Gastroesophageal sphincter (tissue), 4 donors: ENCODE measurements around the gene GPATCH8. TPM values are rescaled to one million over a fixed set of nuclear protein-coding genes. Genes with fewer than 3 reads are reported as not detected.
A peak's percentile ranks its signal among the peaks of the same experiment; 100 is the strongest.

ENCODE experiments used
- ATAC-seq: fragments of 150-250 bp; one replicate; pipeline ENCODE4 v1.9.1; 2016; ENCODE audit warnings: mild to moderate bottlenecking, moderate library complexity
- H3K27ac ChIP-seq, 4 donors: fragments of 200-600 bp; sonication (generic) in 3 of 4; 1 replicate in 3 of 4; 2 replicates in 1 of 4; pipeline ENCODE4 v1.5.1; 2016 to 2019
- H3K27me3 ChIP-seq: fragments of 200-600 bp; sonication (generic); one replicate; pipeline ENCODE4 v1.5.1; 2019
- H3K36me3 ChIP-seq, 2 donors: fragments of 200-600 bp; sonication (generic); one replicate each; pipeline ENCODE4 v1.5.1; 2019; ENCODE audit warnings: control low read depth in 1 of 2
- H3K4me1 ChIP-seq, 3 donors: fragments of 200-600 bp; sonication (generic); 1 replicate in 2 of 3; 2 replicates in 1 of 3; pipeline ENCODE4 v1.5.1; 2016 to 2019; ENCODE audit warnings: control low read depth in 2 of 3
- H3K4me3 ChIP-seq, 2 donors: fragments of 200-600 bp; sonication (generic); one replicate each; pipeline ENCODE4 v1.5.1; 2019; ENCODE audit warnings: mild to moderate bottlenecking in 1 of 2, moderate library complexity in 1 of 2
- H3K9me3 ChIP-seq, 3 donors: fragments of 200-600 bp; sonication (generic); one replicate each; pipeline ENCODE4 v1.5.1; 2017 to 2019; ENCODE audit warnings: control low read depth in 2 of 3
- CTCF ChIP-seq, 4 experiments: fragments of 200-600 bp in 2 of 4; fragments of 450-650 bp in 2 of 4; sonication (generic) in 1 of 4; IDR thresholded peaks; one replicate each; pipeline ENCODE4 v1.5.1; 2017 to 2019; ENCODE audit warnings: antibody characterized with exemption in 4 of 4, mild to moderate bottlenecking in 2 of 4, moderate library complexity in 2 of 4
- EP300 ChIP-seq: sonication (generic); formaldehyde crosslinking; IDR thresholded peaks from one replicate; pipeline ENCODE4 v1.6.1; 2017; ENCODE audit warnings: antibody characterized with exemption, mild to moderate bottlenecking
- POLR2A ChIP-seq, 2 donors: fragments of 450-650 bp; IDR thresholded peaks; one replicate each; pipeline ENCODE4 v1.6.1; 2017; ENCODE audit warnings: antibody characterized with exemption in 2 of 2, mild to moderate bottlenecking in 2 of 2, moderate library complexity in 1 of 2
- POLR2AphosphoS5 ChIP-seq: sonication (generic); formaldehyde crosslinking; IDR thresholded peaks from one replicate; pipeline ENCODE4 v1.6.1; 2017; ENCODE audit warnings: antibody characterized with exemption
- WGBS, 2 donors: methylation state at CpG; one replicate each; pipeline ENCODE4 v1.1.5; 2018; ENCODE audit warnings: low coverage in 1 of 2; 5-methylcytosine and 5-hydroxymethylcytosine counted together
- total RNA-seq, 4 donors: library from RNA; depleted of rRNA; stranded (reverse); fragments of >200 nt; gene quantifications; one replicate each; pipeline ENCODE4 v1.1.0, GENCODE V29; 2016

GPATCH8 gene
- total RNA-seq = 10 to 100 TPM; 21.8 to 54.6 (median 33.9) TPM

GRCh38 chr17:44503147-44504029, at the start of gene GPATCH8:
TSS of gene GPATCH8 (minus strand) at chr17:44503406. CDS start at chr17:44503370, 36 bp downstream.
- Histone ChIP-seq H3K27ac (peak within 1 kb of the TSS; percentile 64 to 93 (median 86)), H3K9me3 (no peaks in the 10 kb centered on the region), H3K4me3 (peak within 1 kb of the TSS; percentile 60 to 65), H3K4me1 (peaks cover 8 to 48% (median 23%) of the 10 kb centered on the region in 3 donors), H3K27me3 (no peaks in the 10 kb centered on the region), H3K36me3 (no peaks in the 10 kb centered on the region)
- TF ChIP-seq POLR2AphosphoS5 = peak; percentile 63
- TF ChIP-seq POLR2A (IDR thresholded peaks at IDR 0.05) = peak; percentile 62 to 77
- no peak for TF ChIP-seq EP300
- TF ChIP-seq CTCF (IDR thresholded peaks at IDR 0.05) = peak in 1 of 4 experiments; percentile 6
- WGBS, 2 donors = 7% methylated on average over 16 to 24 of the region's 71 CpGs
- ATAC-seq = peak; percentile 99

- Histone ChIP-seq H3K36me3 (no peaks in the 10 kb centered on the region), H3K4me3 (no peak overlapping the region), H3K9me3 (no peaks in the 10 kb centered on the region), H3K4me1 (peaks cover 0 to 16% (median 2%) of the 10 kb centered on the region in 3 donors), H3K27ac (no peak overlapping the region), H3K27me3 (peaks cover 17% of the 10 kb centered on the region)
- peak; percentile 38 for ATAC-seq
- no peak for TF ChIP-seq POLR2AphosphoS5
- 49 to 67% methylated on average over 8 to 9 of the region's 9 CpGs for WGBS, 2 donors
Observed at GRCh38 chr17:44552361-44552760, 49.2 kb upstream of the GPATCH8 start.

- Histone ChIP-seq H3K36me3 (no peaks in the 10 kb centered on the region), H3K27me3 (peaks cover 29% of the 10 kb centered on the region), H3K4me3 (no peak overlapping the region), H3K27ac (no peak overlapping the region), H3K9me3 (peaks cover 0 to 5% (median 0%) of the 10 kb centered on the region in 3 donors), H3K4me1 (no peaks in the 10 kb centered on the region)
- TF ChIP-seq POLR2AphosphoS5 (no peak), POLR2A (IDR thresholded peaks at IDR 0.05) (no peak), EP300 (no peak), CTCF (IDR thresholded peaks at IDR 0.05) (no peak)
- ATAC-seq = no peak
- 70 to 73% methylated on average over 2 to 6 of the region's 6 CpGs for WGBS, 2 donors
Observed at GRCh38 chr17:44549686-44550085, 46.5 kb upstream of the GPATCH8 start.

GRCh38 chr17:44548376-44549230, 45.4 kb upstream of the GPATCH8 start:
- Histone ChIP-seq H3K9me3 (peaks cover 0 to 5% (median 0%) of the 10 kb centered on the region in 3 donors), H3K36me3 (no peaks in the 10 kb centered on the region), H3K27ac (peak overlapping the region in 2 of 4 donors; percentile 29 to 37), H3K27me3 (peaks cover 37% of the 10 kb centered on the region), H3K4me3 (no peak overlapping the region), H3K4me1 (no peaks in the 10 kb centered on the region)
- 81 to 84% methylated on average over 3 of the region's 3 CpGs for WGBS, 2 donors
- TF ChIP-seq POLR2AphosphoS5 = no peak
- no peak for TF ChIP-seq POLR2A (IDR thresholded peaks at IDR 0.05)
- no peak for TF ChIP-seq EP300
- no peak for TF ChIP-seq CTCF (IDR thresholded peaks at IDR 0.05)
- no peak for ATAC-seq

- H3K4me3 ChIP-seq = no peak overlapping the region
- H3K27ac ChIP-seq = peak overlapping the region in 2 of 4 donors; percentile 29 to 37
- H3K36me3 ChIP-seq = no peaks in the 10 kb centered on the region
- WGBS, 2 donors = no CpG with 5 or more reads among the region's 4 CpGs
- no peak for TF ChIP-seq POLR2A (IDR thresholded peaks at IDR 0.05)
- no peak for TF ChIP-seq POLR2AphosphoS5
- no peak for TF ChIP-seq CTCF (IDR thresholded peaks at IDR 0.05)
- no peak for TF ChIP-seq EP300
- peaks cover 0 to 5% (median 0%) of the 10 kb centered on the region in 3 donors for H3K9me3 ChIP-seq
- no peaks in the 10 kb centered on the region for H3K4me1 ChIP-seq
- ATAC-seq = no peak
- H3K27me3 ChIP-seq = peaks cover 45% of the 10 kb centered on the region
Observed at GRCh38 chr17:44547625-44548267, 44.5 kb upstream of the GPATCH8 start.
